ENCODE results near the gene NCAPD3. TPM values are rescaled to one million over a fixed set of nuclear protein-coding genes. Genes with fewer than 3 reads are reported as not detected.

Gene NCAPD3
- total RNA-seq, 2 donors from 2014 or later, result 42.6 to 45.5 TPM

- no peak for TF ChIP-seq CTCF (conservative IDR thresholded peaks at IDR 0.05)
- H3K27me3 Mint-ChIP-seq (ENCODE audit: insufficient read depth), result no peaks in the 10 kb centered on the region
- Histone ChIP-seq H3K27ac (ENCODE audit: low read depth, low read length) (no peak overlapping the region), H3K36me3 (ENCODE audit: control insufficient read depth, insufficient read depth, low read length) (peaks cover 44% of the 10 kb centered on the region), H3K9ac (ENCODE audit: extremely low read depth, low read length, poor library complexity, severe bottlenecking) (no peak overlapping the region), H3K9me3 (ENCODE audit: control insufficient read depth, low read length) (no peaks in the 10 kb centered on the region), H3K4me3 (ENCODE audit: low read length) (no peak overlapping the region), H3K27me3 (ENCODE audit: control insufficient read depth, insufficient read depth, low read length, poor library complexity, severe bottlenecking) (no peaks in the 10 kb centered on the region), H3K4me1 (ENCODE audit: control insufficient read depth, insufficient read depth, low read length) (peaks cover 5% of the 10 kb centered on the region)
- DNase-seq, result no peak
- no peak overlapping the region for H3K4me3 Mint-ChIP-seq
- 95 to 96% methylated on average over 5 of the region's 5 CpGs for WGBS, 2 experiments (ENCODE audit: insufficient coverage in 1 of 2, insufficient read length in 1 of 2)
- H3K27ac Mint-ChIP-seq, result no peak overlapping the region
- H3K9me3 Mint-ChIP-seq, result no peaks in the 10 kb centered on the region
- H3K4me1 Mint-ChIP-seq, result peaks cover 15% of the 10 kb centered on the region
- peaks cover 37% of the 10 kb centered on the region for H3K36me3 Mint-ChIP-seq (ENCODE audit: low read depth)
These were observed 15.2 kb upstream of the NCAPD3 start for GRCh38 chr11:134238956-134239355.

- no peak for DNase-seq
- TF ChIP-seq CTCF (conservative IDR thresholded peaks at IDR 0.05), result no peak
- WGBS, 2 experiments (ENCODE audit: insufficient coverage in 1 of 2, insufficient read length in 1 of 2), result 86 to 92% methylated on average over 6 to 11 of the region's 11 CpGs
- Histone ChIP-seq H3K27ac (ENCODE audit: low read depth, low read length) (no peak overlapping the region), H3K27me3 (ENCODE audit: control insufficient read depth, insufficient read depth, low read length, poor library complexity, severe bottlenecking) (no peaks in the 10 kb centered on the region), H3K4me3 (ENCODE audit: low read length) (no peak overlapping the region), H3K36me3 (ENCODE audit: control insufficient read depth, insufficient read depth, low read length) (peaks cover 31% of the 10 kb centered on the region), H3K4me1 (ENCODE audit: control insufficient read depth, insufficient read depth, low read length) (peaks cover 5% of the 10 kb centered on the region), H3K9ac (ENCODE audit: extremely low read depth, low read length, poor library complexity, severe bottlenecking) (no peak overlapping the region), H3K9me3 (ENCODE audit: control insufficient read depth, low read length) (no peaks in the 10 kb centered on the region)
- no peak overlapping the region for H3K4me3 Mint-ChIP-seq
- peaks cover 26% of the 10 kb centered on the region for H3K36me3 Mint-ChIP-seq (ENCODE audit: low read depth)
- H3K4me1 Mint-ChIP-seq, result peaks cover 15% of the 10 kb centered on the region
- peak overlapping the region; percentile 1 for H3K27ac Mint-ChIP-seq
- no peaks in the 10 kb centered on the region for H3K9me3 Mint-ChIP-seq
- no peaks in the 10 kb centered on the region for H3K27me3 Mint-ChIP-seq (ENCODE audit: insufficient read depth)
These were observed 13.8 kb upstream of the NCAPD3 start for GRCh38 chr11:134237557-134237922.

GRCh38 chr11:134236834-134237556 is 13.2 kb upstream of the NCAPD3 start:
- Mint-ChIP-seq H3K4me3 (no peak overlapping the region), H3K36me3 (ENCODE audit: low read depth) (peaks cover 26% of the 10 kb centered on the region), H3K27ac (peak overlapping the region; percentile 1), H3K27me3 (ENCODE audit: insufficient read depth) (no peaks in the 10 kb centered on the region), H3K9me3 (no peaks in the 10 kb centered on the region), H3K4me1 (peaks cover 11% of the 10 kb centered on the region)
- Histone ChIP-seq H3K4me3 (ENCODE audit: low read length) (no peak overlapping the region), H3K4me1 (ENCODE audit: control insufficient read depth, insufficient read depth, low read length) (peaks cover 5% of the 10 kb centered on the region), H3K36me3 (ENCODE audit: control insufficient read depth, insufficient read depth, low read length) (peaks cover 29% of the 10 kb centered on the region), H3K9me3 (ENCODE audit: control insufficient read depth, low read length) (no peaks in the 10 kb centered on the region), H3K27ac (ENCODE audit: low read depth, low read length) (no peak overlapping the region), H3K27me3 (ENCODE audit: control insufficient read depth, insufficient read depth, low read length, poor library complexity, severe bottlenecking) (no peaks in the 10 kb centered on the region), H3K9ac (ENCODE audit: extremely low read depth, low read length, poor library complexity, severe bottlenecking) (no peak overlapping the region)
- no peak for TF ChIP-seq CTCF (conservative IDR thresholded peaks at IDR 0.05)
- no peak for DNase-seq
- WGBS, 2 experiments (ENCODE audit: insufficient coverage in 1 of 2, insufficient read length in 1 of 2), result 79 to 85% methylated on average over 6 to 7 of the region's 7 CpGs
